Measurements from ENCODE around the gene KCNJ5. TPM values are rescaled to one million over a fixed set of nuclear protein-coding genes. Genes with fewer than 3 reads are reported as not detected.

Gene KCNJ5
- total and polyA plus RNA-seq, 12 donors = 37.1 to 299 (median 80.4) TPM

GRCh38 chr11:128956401-128957201 lies 65.4 kb downstream of the KCNJ5 start:
- 46 to 50% (median 47%) methylated on average over 8 of the region's 8 CpGs for WGBS, 4 donors
- no peak overlapping the region for H3K4me3 ChIP-seq
- H3K9me3 ChIP-seq (replicated peaks in 1 of 3) = no peaks in the 10 kb centered on the region
- H3K4me1 ChIP-seq (replicated peaks in 1 of 2) = no peaks in the 10 kb centered on the region
- intact Hi-C loops (cut with DNase I) = loop anchor here (2.0 to 10.0 kb wide), 3 partner anchors 72 to 378 kb away; no protein-coding TSS in a partner anchor
- H3K36me3 ChIP-seq (replicated peaks in 1 of 2) = no peaks in the 10 kb centered on the region
- peak in 6 of 7 donors; percentile 38 to 73 (median 62) for DNase-seq
- no peaks in the 10 kb centered on the region for H3K27me3 ChIP-seq
- peak; percentile 57 to 95 (median 84) for TF ChIP-seq CTCF (IDR thresholded peaks at IDR 0.05)
- TF ChIP-seq POLR2A (IDR thresholded peaks at IDR 0.05) = no peak
- no peak overlapping the region for H3K27ac ChIP-seq

- Histone ChIP-seq H3K4me1 (replicated peaks in 1 of 2) (no peaks in the 10 kb centered on the region), H3K27ac (no peak overlapping the region), H3K9me3 (replicated peaks in 1 of 3) (no peaks in the 10 kb centered on the region), H3K27me3 (no peaks in the 10 kb centered on the region), H3K36me3 (replicated peaks in 1 of 2) (no peaks in the 10 kb centered on the region), H3K4me3 (no peak overlapping the region)
- intact Hi-C loops (cut with DNase I) = loop anchor here (2.0 to 10.0 kb wide), 3 partner anchors 72 to 378 kb away; no protein-coding TSS in a partner anchor
- 83 to 88% (median 85%) methylated on average over 6 to 8 of the region's 8 CpGs for WGBS, 4 donors
- peak in 1 of 7 donors; percentile 49 for DNase-seq
- TF ChIP-seq CTCF (IDR thresholded peaks at IDR 0.05) = no peak
- TF ChIP-seq POLR2A (IDR thresholded peaks at IDR 0.05) = no peak
These were observed 66.0 kb downstream of the KCNJ5 start for GRCh38 chr11:128957202-128957482.

- Histone ChIP-seq H3K27me3 (no peaks in the 10 kb centered on the region), H3K27ac (no peak overlapping the region), H3K36me3 (replicated peaks in 1 of 2) (no peaks in the 10 kb centered on the region), H3K4me1 (replicated peaks in 1 of 2) (no peaks in the 10 kb centered on the region), H3K4me3 (no peak overlapping the region), H3K9me3 (replicated peaks in 1 of 3) (no peaks in the 10 kb centered on the region)
- 88 to 100% (median 98%) methylated on average over 2 of the region's 2 CpGs for WGBS, 4 donors
- no peak for TF ChIP-seq CTCF (IDR thresholded peaks at IDR 0.05)
- no peak for TF ChIP-seq POLR2A (IDR thresholded peaks at IDR 0.05)
- DNase-seq = no peak
- intact Hi-C loops (cut with DNase I) = no loop called here
These were observed 70.5 kb downstream of the KCNJ5 start for GRCh38 chr11:128961645-128962044.

GRCh38 chr11:128962896-128963295 lies 71.7 kb downstream of the KCNJ5 start:
- H3K36me3 ChIP-seq (replicated peaks in 1 of 2) = no peaks in the 10 kb centered on the region
- intact Hi-C loops (cut with DNase I) = no loop called here
- no peaks in the 10 kb centered on the region for H3K27me3 ChIP-seq
- TF ChIP-seq POLR2A (IDR thresholded peaks at IDR 0.05) = no peak
- 93 to 96% (median 95%) methylated on average over 5 of the region's 5 CpGs for WGBS, 4 donors
- no peak for DNase-seq
- H3K4me3 ChIP-seq = no peak overlapping the region
- no peaks in the 10 kb centered on the region for H3K4me1 ChIP-seq (replicated peaks in 1 of 2)
- no peak overlapping the region for H3K27ac ChIP-seq
- H3K9me3 ChIP-seq (replicated peaks in 1 of 3) = no peaks in the 10 kb centered on the region
